Ovary (tissue), 3 donors: Measurements from ENCODE around the gene RABAC1.

ENCODE experiments used
- EP300 ChIP-seq: sonication (generic); formaldehyde crosslinking; IDR thresholded peaks from one replicate; pipeline ENCODE4 v1.6.1; 2017; ENCODE audit warnings: antibody characterized with exemption
- POLR2A ChIP-seq: fragments of 450-650 bp; IDR thresholded peaks from one replicate; pipeline ENCODE4 v1.6.1; 2017; ENCODE audit warnings: antibody characterized with exemption, mild to moderate bottlenecking, moderate library complexity
- TF ChIP-seq, protein P1 (sequence below), 3 donors: fragments of 450-650 bp in 2 of 3; fragments of 200-600 bp in 1 of 3; IDR thresholded peaks; one replicate each; pipeline versions ENCODE4 v1.5.1 to v1.8.0; 2016 to 2022; ENCODE audit warnings: antibody characterized with exemption in 3 of 3, mild to moderate bottlenecking in 1 of 3
- donor health status: DM: no; HTN: no; CAD: no.

DNA sequence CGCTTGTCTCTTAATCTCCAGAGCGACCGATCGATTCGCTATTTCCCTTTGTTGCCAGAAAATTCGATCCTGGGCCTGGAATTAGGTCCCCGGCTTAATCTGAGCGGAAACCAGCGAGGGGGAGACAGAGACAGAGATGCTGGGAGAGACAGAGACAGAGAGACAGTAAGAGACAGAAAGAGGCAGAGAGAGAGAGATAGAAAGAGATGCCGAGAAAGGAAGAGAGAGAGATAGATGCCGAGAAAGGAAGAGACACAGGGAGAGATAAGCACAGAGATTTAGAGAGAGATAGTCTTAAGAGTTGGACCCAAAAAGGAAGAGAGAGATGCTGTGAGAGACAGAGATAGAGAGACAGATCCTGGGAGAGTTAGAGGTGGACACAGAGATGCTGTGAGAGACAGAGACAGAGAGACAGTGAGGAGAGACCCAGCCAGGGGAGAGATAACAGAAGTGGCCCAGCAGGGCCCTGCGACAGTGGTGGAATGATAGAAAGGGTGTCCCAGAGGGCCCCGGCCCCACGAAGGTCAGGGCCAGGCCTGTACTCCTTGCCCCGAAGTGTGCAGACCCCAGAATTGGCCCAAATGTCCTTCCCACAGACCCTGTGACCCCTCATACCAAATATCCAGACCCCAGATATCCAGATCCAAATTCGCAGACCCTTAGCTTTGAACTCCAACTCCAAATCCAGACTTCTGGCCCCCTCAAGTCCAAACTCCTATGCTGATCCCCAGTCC lies 32.2 kb downstream of the RABAC1 start:
- TF ChIP-seq POLR2A (no peak), EP300 (no peak)
- TF ChIP-seq, protein P1, sequence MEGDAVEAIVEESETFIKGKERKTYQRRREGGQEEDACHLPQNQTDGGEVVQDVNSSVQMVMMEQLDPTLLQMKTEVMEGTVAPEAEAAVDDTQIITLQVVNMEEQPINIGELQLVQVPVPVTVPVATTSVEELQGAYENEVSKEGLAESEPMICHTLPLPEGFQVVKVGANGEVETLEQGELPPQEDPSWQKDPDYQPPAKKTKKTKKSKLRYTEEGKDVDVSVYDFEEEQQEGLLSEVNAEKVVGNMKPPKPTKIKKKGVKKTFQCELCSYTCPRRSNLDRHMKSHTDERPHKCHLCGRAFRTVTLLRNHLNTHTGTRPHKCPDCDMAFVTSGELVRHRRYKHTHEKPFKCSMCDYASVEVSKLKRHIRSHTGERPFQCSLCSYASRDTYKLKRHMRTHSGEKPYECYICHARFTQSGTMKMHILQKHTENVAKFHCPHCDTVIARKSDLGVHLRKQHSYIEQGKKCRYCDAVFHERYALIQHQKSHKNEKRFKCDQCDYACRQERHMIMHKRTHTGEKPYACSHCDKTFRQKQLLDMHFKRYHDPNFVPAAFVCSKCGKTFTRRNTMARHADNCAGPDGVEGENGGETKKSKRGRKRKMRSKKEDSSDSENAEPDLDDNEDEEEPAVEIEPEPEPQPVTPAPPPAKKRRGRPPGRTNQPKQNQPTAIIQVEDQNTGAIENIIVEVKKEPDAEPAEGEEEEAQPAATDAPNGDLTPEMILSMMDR (IDR thresholded peaks at IDR 0.05), result no peak
